HepG2 (cell line): ENCODE data around the gene ZDHHC14. TPM values are rescaled to one million over a fixed set of nuclear protein-coding genes. Genes with fewer than 3 reads are reported as not detected.

Experiments
- DR1 ChIP-seq: sonication (generic); formaldehyde crosslinking; IDR thresholded peaks from 2 replicates; pipeline ENCODE4 v1.8.0; 2021; ENCODE audit warnings: mild to moderate bottlenecking, missing genetic modification reagents, inconsistent platforms
- HNRNPUL1 ChIP-seq: fragments of 200-400 bp; formaldehyde crosslinking; IDR thresholded peaks from 2 replicates; pipeline ENCODE4 v1.6.1; 2017; ENCODE audit warnings: low read depth, mild to moderate bottlenecking, low read length, moderate library complexity
- MTF2 ChIP-seq: sonication (generic); formaldehyde crosslinking; IDR thresholded peaks from 2 replicates; pipeline ENCODE4 v1.5.0; 2020; ENCODE audit warnings: missing genetic modification reagents, borderline replicate concordance
- TAF15 ChIP-seq: fragments of 200-400 bp; formaldehyde crosslinking; IDR thresholded peaks from one replicate; pipeline ENCODE4 v1.6.1; 2018; ENCODE audit warnings: mild to moderate bottlenecking, low read depth, low read length; ENCODE audit not compliant: poor library complexity, severe bottlenecking
- TGIF2 ChIP-seq: IDR thresholded peaks from 2 replicates; pipeline ENCODE4 v1.6.1; 2016; ENCODE audit warnings: control low read depth, missing compliant biosample characterization
- ZNF234 ChIP-seq: sonication (generic); formaldehyde crosslinking; conservative IDR thresholded peaks from 2 replicates; pipeline ENCODE4 v1.5.1; 2020; ENCODE audit warnings: mild to moderate bottlenecking, missing genetic modification reagents
- ZNF441 ChIP-seq: sonication (generic); formaldehyde crosslinking; IDR thresholded peaks from 2 replicates; pipeline ENCODE4 v1.7.0; 2021; ENCODE audit warnings: missing genetic modification reagents, borderline replicate concordance
- ZNF772 ChIP-seq: sonication (generic); formaldehyde crosslinking; IDR thresholded peaks from 2 replicates; pipeline ENCODE4 v1.5.0; 2020; ENCODE audit warnings: mild to moderate bottlenecking, missing genetic modification reagents
- polyA plus RNA-seq, 8 experiments: library from polyadenylated mRNA; depleted of rRNA in 3 of 8; stranded (reverse) in 7 of 8; unstranded in 1 of 8; fragments of >200 nt; fragmentation: Illumina TruSeq in 4 of 8; extraction: Trizol in 4 of 8; gene quantifications; 2 replicates each; pipeline versions ENCODE4 v1.2.1 to v1.2.3, GENCODE V29; 2011 to 2016; ENCODE audit warnings: low read depth in 4 of 8, missing spikeins in 1 of 8, mixed read lengths in 1 of 8; ENCODE audit not compliant: insufficient read depth in 1 of 8
- total RNA-seq, 5 experiments: library from RNA; depleted of rRNA; stranded (reverse); fragments of >200 nt; fragmentation: Illumina TruSeq; extraction: Trizol; gene quantifications; 2 replicates each; pipeline ENCODE4 v1.2.3, GENCODE V29; 2016; ENCODE audit warnings: low read depth in 1 of 5
- TF ChIP-seq, protein P1 (sequence below): sonication (generic); formaldehyde crosslinking; IDR thresholded peaks from 2 replicates; pipeline ENCODE4 v1.4.0; 2020; ENCODE audit warnings: missing genetic modification reagents
- TF ChIP-seq, protein P2 (sequence below): sonication (generic); formaldehyde crosslinking; IDR thresholded peaks from 2 replicates; pipeline ENCODE4 v1.5.0; 2020; ENCODE audit warnings: missing genetic modification reagents
- TF ChIP-seq, protein P3 (sequence below): sonication (generic); formaldehyde crosslinking; IDR thresholded peaks from 2 replicates; pipeline ENCODE4 v1.5.1; 2020; ENCODE audit warnings: mild to moderate bottlenecking, missing genetic modification reagents, moderate library complexity
- TF ChIP-seq, protein P4 (sequence below): sonication (generic); formaldehyde crosslinking; IDR thresholded peaks from 2 replicates; pipeline ENCODE4 v1.5.0; 2020; ENCODE audit warnings: mild to moderate bottlenecking, missing genetic modification reagents, borderline replicate concordance

The ZDHHC14 gene
- total and polyA plus RNA-seq, 2 of the 13 experiments (the other 11 are each of a cell fraction or from before 2014, with no cell fraction given) = 3.7 to 9.5 TPM

GRCh38 chr6:157518397-157519250 lies 137.6 kb downstream of the ZDHHC14 start (continued):
- TF ChIP-seq ZNF772 (CRISPR knock-in tag) (no peak), DR1 (no peak), MTF2 (CRISPR knock-in tag) (no peak), ZNF441 (no peak), TAF15 (no peak), ZNF234 (CRISPR knock-in tag) (no peak), HNRNPUL1 (no peak), TGIF2 (CRISPR knock-in tag) (no peak)
- TF ChIP-seq, protein P1, sequence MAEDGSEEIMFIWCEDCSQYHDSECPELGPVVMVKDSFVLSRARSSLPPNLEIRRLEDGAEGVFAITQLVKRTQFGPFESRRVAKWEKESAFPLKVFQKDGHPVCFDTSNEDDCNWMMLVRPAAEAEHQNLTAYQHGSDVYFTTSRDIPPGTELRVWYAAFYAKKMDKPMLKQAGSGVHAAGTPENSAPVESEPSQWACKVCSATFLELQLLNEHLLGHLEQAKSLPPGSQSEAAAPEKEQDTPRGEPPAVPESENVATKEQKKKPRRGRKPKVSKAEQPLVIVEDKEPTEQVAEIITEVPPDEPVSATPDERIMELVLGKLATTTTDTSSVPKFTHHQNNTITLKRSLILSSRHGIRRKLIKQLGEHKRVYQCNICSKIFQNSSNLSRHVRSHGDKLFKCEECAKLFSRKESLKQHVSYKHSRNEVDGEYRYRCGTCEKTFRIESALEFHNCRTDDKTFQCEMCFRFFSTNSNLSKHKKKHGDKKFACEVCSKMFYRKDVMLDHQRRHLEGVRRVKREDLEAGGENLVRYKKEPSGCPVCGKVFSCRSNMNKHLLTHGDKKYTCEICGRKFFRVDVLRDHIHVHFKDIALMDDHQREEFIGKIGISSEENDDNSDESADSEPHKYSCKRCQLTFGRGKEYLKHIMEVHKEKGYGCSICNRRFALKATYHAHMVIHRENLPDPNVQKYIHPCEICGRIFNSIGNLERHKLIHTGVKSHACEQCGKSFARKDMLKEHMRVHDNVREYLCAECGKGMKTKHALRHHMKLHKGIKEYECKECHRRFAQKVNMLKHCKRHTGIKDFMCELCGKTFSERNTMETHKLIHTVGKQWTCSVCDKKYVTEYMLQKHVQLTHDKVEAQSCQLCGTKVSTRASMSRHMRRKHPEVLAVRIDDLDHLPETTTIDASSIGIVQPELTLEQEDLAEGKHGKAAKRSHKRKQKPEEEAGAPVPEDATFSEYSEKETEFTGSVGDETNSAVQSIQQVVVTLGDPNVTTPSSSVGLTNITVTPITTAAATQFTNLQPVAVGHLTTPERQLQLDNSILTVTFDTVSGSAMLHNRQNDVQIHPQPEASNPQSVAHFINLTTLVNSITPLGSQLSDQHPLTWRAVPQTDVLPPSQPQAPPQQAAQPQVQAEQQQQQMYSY (CRISPR knock-in tag) = no peak
- TF ChIP-seq, protein P2, sequence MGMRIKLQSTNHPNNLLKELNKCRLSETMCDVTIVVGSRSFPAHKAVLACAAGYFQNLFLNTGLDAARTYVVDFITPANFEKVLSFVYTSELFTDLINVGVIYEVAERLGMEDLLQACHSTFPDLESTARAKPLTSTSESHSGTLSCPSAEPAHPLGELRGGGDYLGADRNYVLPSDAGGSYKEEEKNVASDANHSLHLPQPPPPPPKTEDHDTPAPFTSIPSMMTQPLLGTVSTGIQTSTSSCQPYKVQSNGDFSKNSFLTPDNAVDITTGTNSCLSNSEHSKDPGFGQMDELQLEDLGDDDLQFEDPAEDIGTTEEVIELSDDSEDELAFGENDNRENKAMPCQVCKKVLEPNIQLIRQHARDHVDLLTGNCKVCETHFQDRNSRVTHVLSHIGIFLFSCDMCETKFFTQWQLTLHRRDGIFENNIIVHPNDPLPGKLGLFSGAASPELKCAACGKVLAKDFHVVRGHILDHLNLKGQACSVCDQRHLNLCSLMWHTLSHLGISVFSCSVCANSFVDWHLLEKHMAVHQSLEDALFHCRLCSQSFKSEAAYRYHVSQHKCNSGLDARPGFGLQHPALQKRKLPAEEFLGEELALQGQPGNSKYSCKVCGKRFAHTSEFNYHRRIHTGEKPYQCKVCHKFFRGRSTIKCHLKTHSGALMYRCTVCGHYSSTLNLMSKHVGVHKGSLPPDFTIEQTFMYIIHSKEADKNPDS (CRISPR knock-in tag) = 0 out of 2 replicates have a peak, but pooled peaks have one; percentile 12
- TF ChIP-seq, protein P3, sequence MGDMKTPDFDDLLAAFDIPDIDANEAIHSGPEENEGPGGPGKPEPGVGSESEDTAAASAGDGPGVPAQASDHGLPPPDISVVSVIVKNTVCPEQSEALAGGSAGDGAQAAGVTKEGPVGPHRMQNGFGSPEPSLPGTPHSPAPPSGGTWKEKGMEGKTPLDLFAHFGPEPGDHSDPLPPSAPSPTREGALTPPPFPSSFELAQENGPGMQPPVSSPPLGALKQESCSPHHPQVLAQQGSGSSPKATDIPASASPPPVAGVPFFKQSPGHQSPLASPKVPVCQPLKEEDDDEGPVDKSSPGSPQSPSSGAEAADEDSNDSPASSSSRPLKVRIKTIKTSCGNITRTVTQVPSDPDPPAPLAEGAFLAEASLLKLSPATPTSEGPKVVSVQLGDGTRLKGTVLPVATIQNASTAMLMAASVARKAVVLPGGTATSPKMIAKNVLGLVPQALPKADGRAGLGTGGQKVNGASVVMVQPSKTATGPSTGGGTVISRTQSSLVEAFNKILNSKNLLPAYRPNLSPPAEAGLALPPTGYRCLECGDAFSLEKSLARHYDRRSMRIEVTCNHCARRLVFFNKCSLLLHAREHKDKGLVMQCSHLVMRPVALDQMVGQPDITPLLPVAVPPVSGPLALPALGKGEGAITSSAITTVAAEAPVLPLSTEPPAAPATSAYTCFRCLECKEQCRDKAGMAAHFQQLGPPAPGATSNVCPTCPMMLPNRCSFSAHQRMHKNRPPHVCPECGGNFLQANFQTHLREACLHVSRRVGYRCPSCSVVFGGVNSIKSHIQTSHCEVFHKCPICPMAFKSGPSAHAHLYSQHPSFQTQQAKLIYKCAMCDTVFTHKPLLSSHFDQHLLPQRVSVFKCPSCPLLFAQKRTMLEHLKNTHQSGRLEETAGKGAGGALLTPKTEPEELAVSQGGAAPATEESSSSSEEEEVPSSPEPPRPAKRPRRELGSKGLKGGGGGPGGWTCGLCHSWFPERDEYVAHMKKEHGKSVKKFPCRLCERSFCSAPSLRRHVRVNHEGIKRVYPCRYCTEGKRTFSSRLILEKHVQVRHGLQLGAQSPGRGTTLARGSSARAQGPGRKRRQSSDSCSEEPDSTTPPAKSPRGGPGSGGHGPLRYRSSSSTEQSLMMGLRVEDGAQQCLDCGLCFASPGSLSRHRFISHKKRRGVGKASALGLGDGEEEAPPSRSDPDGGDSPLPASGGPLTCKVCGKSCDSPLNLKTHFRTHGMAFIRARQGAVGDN = peak; percentile 15; the same call in 1 of the 2 replicates
- TF ChIP-seq, protein P4, sequence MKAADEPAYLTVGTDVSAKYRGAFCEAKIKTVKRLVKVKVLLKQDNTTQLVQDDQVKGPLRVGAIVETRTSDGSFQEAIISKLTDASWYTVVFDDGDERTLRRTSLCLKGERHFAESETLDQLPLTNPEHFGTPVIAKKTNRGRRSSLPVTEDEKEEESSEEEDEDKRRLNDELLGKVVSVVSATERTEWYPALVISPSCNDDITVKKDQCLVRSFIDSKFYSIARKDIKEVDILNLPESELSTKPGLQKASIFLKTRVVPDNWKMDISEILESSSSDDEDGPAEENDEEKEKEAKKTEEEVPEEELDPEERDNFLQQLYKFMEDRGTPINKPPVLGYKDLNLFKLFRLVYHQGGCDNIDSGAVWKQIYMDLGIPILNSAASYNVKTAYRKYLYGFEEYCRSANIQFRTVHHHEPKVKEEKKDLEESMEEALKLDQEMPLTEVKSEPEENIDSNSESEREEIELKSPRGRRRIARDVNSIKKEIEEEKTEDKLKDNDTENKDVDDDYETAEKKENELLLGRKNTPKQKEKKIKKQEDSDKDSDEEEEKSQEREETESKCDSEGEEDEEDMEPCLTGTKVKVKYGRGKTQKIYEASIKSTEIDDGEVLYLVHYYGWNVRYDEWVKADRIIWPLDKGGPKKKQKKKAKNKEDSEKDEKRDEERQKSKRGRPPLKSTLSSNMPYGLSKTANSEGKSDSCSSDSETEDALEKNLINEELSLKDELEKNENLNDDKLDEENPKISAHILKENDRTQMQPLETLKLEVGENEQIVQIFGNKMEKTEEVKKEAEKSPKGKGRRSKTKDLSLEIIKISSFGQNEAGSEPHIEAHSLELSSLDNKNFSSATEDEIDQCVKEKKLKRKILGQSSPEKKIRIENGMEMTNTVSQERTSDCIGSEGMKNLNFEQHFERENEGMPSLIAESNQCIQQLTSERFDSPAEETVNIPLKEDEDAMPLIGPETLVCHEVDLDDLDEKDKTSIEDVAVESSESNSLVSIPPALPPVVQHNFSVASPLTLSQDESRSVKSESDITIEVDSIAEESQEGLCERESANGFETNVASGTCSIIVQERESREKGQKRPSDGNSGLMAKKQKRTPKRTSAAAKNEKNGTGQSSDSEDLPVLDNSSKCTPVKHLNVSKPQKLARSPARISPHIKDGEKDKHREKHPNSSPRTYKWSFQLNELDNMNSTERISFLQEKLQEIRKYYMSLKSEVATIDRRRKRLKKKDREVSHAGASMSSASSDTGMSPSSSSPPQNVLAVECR (CRISPR knock-in tag) = no peak; the same call in 1 of the 2 replicates
